ENCODE measurements around the gene CBY2.
A peak's percentile ranks its signal among the peaks of the same experiment; 100 is the strongest.
"Not testable (repeated sequence)": the region's sequence is repeated elsewhere in the genome, so short reads cannot be mapped to it uniquely, and the experiment has no call there.

Gene CBY2

DNA sequence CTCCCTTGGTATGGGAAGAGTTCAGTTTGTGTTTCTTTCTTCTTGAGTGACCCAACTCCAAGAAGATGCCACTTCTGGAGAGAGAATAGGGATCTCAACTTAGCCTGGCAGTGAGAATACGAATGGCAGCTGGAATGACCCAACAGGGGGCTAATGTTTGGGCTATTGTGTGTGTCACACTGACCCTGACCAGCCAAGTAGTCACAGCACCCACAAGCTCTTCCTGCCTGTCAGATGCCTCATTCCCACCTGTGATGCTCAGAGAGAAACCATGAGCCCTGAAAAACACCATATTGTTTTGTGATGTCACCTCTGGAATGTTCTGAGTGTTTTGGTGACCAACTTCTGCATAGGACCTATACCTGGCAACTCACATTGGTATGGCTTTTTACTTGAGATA lies at the start of gene CBY2:
TSS of gene CBY2 (plus strand) at position 233 of the 400 bp plus-strand sequence. CDS start at position 304, 71 bp downstream.
- DNase-seq: no peak

DNA sequence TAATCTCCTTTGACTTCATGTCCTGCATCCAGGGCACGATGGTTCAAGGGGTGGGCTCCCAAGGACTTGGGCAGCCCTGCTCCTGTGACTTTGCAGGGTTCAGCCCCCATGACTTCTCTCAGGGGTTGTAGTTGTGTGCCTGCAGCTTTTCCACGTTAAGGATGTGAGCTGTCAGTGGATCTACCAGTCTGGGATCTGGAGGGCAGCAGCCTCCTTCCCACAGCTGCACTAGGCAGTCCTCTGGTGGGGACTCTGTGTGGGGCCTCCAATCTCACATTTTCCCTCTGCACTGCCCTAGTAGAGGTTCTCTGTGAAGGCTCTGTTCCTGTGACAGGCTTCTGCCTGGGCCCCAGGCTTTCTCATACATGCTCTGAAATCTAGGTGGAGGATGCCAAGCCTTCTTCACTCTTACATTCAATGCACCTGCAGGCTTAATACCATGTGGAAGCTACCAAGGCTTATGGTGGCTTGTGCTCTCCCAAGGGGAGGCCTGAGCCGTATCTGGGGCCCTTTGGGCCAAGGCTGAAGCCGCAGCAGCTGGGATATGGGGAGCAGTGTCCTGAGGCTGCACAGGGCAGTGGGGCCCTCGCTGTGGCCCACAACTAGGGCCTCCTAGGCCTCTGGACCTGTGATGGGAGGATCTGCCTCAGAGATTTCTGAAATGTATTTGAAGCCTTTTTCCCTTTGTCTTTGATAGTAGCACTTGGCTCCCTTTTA lies 47.3 kb upstream of the CBY2 start:
- no peak for DNase-seq

DNA sequence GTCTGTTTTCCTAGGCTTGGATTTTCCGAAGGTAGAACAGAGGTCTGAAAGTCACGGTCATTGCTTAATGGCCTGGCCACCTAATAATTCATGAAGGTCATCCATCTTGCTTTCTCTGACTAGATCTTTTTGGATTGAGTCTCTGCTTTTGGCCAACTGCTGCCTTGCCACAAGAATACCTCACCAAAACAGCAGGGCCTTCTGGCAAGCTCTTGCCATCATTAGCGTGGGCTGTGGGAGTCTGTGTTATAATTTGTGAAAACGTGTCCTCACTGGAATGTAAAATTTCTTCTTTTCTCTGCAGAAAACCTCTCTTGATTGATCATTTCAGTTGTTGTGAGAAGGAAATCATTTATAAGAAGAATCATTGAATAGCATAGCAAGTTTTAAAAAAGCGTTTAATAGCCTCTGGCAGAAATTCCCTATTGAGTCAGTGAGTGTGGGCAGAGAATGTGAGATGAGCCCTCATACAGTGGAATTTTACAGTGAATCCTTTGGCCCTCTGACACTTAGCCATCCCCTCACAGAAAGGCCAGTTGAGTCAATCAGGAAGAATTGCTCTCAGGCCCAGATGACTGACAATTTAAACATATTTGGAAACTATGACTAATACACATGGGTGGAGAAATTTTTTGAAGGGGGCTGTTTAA lies 43.4 kb upstream of the CBY2 start:
- peak; percentile 66 for DNase-seq

GRCh38 chr13:45659536-45659935 lies 42.6 kb upstream of the CBY2 start:
- no peak for DNase-seq

DNA sequence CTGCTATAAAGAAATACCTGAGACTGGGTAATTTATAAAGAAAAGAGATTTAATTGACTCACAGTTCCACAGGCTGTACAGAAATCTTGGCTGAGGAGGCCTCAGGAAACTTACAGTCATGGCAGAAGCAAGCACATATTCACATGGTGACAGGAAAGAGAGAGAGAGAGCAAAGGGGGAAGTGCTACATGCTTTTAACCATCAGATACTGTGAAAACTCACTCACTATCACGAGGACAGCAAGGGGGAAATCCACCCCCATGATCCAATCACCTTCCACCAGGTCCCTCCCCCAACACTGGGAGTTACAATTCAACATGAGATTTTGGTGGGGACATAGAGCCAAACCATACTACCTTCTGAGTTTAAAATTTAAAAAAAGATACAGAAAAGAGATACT lies 41.7 kb upstream of the CBY2 start:
- not testable (repeated sequence) for DNase-seq

- no peak for DNase-seq
These were observed 40.0 kb upstream of the CBY2 start for GRCh38 chr13:45662162-45662561.

GRCh38 chr13:45662903-45663302 lies 39.2 kb upstream of the CBY2 start:
- not testable (repeated sequence) for DNase-seq

GRCh38 chr13:45669626-45670025 lies 32.5 kb upstream of the CBY2 start:
- not testable (repeated sequence) for DNase-seq

GRCh38 chr13:45670189-45670885 lies 31.8 kb upstream of the CBY2 start:
- DNase-seq: no peak

DNA sequence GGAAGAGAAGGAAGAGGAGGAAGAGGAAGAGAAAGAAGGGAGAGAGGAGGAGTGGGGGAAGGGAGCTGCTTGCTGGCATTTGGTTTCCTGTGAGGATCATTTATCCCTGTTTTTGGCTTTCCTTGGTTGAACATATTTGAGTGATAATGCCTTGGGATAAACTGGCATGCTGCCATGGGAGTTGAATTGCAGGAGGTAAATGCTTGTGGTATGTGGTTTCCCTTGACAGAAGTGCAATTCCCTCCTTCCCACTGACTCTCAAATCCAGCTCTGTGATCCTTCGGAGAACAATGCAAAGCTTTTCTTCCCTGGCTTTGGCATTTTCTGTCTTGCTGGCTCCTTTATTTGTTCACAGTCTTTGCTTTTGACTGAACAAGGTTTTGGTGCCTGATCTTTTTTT lies 27.2 kb upstream of the CBY2 start:
- peak; percentile 99 for DNase-seq

- no peak for DNase-seq
These were observed 23.8 kb upstream of the CBY2 start for GRCh38 chr13:45678282-45678681.

DNA sequence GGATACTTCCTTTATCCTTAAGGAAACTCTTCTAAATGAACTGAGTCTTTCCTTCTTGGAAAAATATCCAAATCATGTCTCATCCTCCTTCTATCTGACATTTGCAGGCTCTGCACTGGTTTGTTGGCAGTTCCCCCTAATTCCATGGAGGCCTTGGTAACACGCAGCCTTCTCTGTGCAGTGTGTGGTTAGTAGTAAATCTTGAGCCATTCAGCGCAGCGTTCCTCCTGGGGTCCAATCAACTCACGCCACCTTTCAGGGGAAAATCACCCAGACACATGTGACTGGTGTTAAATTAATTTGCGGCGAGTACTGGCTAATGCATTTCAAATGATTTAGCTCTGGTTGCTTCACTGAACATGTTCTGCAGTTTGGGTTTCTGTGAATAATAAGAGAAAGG lies 21.0 kb upstream of the CBY2 start:
- peak; percentile 88 for DNase-seq

DNA sequence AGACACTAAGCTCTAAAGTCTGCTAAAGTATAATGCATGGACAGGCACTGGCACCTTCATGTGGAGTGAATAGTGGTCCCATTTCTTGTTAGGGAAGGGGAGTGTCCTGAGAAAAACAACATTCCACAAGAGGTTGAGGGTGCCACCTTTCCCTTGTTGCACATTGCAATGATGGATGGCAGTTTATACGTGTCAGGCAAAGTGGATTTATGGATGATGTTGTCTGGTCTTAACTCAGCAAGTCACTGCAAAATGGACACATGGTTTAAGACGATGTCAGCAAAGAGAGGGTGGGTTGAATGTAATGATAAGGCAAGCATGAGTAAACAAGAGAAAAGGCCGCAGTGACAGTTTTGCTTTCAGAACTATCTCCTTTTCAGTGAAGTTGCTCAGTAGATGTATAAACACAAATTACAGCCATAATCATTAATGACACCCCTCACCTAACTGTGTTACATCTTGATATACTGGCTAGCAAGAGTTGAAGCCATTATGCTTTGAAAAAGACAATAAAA lies 19.6 kb upstream of the CBY2 start:
- DNase-seq: no peak

GRCh38 chr13:45683701-45684100 lies 18.4 kb upstream of the CBY2 start:
- no peak for DNase-seq

- no peak for DNase-seq
These were observed 13.5 kb upstream of the CBY2 start for GRCh38 chr13:45688577-45688976.

- DNase-seq: no peak
These were observed 11.5 kb upstream of the CBY2 start for GRCh38 chr13:45690636-45691035.

DNA sequence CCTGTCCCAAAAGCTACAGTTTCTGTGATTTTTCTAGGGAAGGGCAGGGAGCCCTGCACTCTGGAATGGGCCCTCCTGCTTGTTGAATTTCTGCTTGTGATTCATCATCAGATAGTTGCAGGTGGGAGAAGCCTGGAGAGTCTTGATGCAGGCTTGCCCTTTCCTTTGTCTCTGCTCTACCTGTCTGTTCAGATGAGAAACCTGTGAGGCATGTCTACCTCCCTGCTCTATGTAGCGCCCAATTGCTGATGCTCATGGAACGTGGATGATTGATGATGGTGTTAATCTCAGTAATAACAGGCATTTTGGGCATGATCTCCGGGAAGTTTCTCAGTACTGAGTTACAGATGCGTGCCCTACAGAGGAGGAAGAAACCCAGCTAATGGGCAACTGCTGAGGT lies 10.9 kb upstream of the CBY2 start:
- no peak for DNase-seq

DNA sequence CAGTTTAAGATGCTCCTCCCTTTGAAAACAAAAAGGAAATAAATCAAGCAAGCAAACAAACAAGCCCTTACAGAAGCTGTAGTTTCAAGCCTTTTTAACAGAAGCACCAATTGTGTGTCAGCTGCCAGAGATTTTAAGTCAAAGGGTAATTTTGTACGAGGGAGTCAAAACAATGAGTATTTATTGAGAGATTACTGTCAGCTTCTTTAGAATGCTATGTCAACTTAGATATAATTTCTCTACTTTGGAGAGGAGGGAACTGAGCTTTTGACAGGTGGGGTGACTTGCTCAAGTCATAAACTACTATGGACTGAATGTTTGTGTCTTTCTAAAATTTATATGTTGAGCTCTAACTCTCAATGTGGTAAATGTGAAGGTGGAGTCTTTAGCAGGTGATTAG lies 10.5 kb upstream of the CBY2 start:
- DNase-seq: no peak

- no peak for DNase-seq
These were observed 6.9 kb upstream of the CBY2 start for GRCh38 chr13:45695198-45695730.

- no peak for DNase-seq
These were observed 5.4 kb upstream of the CBY2 start for GRCh38 chr13:45696610-45697226.

DNA sequence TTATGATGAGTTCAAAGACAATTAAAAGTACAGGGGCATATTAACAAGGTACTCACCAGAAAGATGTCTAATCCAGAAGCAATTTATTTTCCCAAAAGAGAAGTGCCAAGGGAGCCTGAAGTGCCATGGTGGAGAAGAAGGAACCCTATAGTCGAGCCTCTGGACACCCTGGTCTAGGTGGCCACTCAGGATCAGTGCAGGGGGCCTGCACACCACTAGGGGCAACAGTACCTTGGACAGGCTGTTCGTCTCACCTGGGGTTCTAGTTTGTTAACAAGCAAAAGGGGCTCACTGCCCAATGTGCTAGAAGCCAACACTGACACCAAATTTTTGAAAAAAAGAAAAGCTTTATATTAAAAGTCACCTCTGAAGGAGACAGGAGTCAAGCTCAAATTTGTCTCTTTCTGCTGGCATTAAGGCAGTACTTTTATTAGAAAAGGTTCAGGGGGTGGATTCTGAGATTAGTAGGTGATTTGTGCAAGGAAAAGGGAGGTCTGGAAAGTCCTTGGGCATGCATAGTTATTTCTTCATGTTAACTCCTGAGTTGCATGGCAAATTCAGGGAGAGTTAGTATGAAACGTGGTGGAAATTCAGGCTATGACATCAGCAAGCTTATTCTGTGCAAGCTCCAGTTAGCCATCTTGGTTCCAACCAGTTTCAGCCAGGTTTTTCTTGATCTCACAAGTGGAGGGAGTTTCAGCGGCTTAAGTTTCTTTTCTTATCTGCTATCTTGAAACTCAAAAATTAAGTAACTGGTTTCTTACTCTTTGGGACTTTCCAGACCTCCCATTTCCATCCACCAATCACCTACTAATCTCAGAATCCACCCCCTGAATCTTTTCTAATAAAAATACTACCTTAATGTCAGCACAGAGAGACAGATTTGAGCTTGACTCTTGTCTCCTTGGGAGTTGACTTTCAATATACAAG lies 884 bp upstream of the CBY2 start:
- no peak for DNase-seq

DNA sequence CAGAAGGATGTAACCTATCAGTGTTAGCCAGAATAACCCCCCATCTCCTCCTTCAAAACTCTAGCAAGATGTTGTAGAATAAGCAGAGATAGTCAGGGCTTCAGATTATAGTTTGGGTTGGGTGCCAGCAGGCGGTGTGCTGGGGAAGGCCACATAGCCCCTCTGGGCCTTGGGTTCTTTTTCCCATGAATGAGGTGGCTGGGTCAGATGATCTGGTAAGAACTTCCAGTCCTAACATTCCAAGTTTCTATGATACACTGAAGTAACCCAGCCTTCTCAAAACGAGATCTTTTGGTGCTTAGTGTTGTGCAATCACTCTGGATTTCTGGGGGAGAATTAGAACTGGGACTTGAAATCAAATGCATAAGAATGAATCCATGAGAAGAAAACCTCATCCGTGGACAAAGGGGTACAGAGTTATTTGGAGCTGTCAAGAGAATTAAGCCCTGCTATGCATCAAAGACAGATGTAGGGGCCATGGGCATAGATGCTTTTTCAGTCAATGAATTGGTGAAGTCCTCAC lies 810 bp downstream of the CBY2 start:
- DNase-seq: no peak

All from fibroblast of upper back skin (primary cell).